ENCODE results near the gene AOAH. TPM values are rescaled to one million over a fixed set of nuclear protein-coding genes. Genes with fewer than 3 reads are reported as not detected.
"Not testable (repeated sequence)": the region's sequence is repeated elsewhere in the genome, so short reads cannot be mapped to it uniquely, and the experiment has no call there.

AOAH gene
- polyA plus RNA-seq, 10 donors: 2.3 to 5.0 (median 3.5) TPM

DNA sequence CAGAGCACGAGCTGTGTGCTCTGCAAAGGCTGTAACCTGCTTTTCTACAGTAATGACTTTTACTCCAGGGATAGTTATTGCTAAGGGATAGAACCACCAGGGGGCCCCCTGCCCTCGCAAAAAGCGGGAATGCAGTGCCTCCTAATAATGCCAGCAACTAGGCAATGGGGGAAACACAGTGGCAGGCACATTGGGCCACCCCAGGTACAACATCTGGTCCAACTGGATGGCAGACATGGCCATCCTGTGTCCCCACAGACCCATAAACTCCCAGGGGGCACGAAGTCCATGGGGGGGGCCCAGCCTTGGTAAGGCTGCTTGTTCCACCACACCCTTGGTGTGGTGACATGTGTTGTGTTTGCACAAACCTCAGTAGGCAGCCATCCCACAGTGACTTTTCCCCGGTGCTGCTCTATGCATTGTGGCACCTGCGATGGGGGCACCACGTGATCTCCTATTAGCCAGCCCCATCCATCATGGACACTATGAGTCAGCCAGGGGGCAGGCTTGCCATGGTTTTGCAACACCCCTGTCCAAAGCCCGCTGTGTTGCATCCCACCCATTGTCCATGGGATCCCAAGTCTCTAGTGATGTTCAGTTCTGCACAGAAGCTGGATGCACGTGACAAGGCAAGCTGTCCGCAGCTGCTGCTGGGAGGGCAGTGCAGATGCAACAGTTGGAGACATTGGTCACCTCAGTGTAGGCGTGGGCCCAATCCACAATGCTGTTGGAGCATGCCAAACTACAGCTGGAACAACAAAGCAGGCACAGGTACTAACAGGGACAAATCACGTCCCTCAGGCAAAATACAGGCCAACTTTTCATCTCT is 250.6 kb downstream of the AOAH start:
- DNase-seq: peak in 1 of 3 donors; percentile 47

DNA sequence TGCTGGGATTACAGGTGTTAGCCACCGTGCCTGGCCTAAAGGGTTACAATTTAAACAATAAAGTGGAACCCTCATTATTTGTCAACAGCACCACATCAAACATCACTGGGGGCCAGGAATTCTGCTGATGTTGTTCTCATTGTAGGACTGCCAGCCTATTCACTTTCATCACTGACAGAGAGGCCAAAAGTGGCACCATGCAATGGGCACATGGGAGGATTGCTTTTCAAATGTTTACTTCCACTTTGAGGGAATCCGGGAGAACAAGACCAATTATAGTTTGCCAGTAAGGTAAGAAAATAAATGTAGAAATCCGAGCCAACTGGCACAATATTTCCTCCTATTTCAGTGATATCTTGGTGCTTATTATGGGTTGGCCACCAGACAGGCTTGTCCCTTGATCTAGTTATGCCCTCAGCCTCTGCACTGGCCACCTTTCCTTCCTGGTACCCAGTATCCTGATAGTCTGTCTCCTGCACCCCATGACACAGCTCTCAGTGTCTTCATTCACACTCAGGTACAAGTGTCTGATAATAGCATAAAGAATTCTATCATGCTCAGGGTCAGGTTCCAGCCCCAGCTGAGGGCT is 252.1 kb downstream of the AOAH start:
- no peak for DNase-seq

DNA sequence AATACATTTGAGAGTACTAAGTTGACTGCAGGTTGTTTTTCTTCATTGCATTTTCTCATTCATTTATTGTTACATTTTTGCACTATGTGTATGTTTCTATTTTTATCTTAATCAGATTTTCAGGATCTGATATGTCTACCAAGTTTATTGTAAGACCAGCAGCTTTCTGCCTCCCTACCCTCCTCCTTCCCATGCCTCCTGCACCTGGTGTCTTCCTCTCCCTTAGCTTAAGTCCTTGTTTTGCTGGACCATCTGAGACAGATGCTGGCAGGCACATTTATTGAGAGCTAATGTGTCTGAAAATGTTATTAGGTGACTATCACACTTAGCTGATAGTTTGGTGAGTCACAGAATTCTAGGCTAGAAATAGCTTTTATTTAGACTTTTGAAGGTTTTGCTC is 255.1 kb downstream of the AOAH start:
- DNase-seq: no peak

DNA sequence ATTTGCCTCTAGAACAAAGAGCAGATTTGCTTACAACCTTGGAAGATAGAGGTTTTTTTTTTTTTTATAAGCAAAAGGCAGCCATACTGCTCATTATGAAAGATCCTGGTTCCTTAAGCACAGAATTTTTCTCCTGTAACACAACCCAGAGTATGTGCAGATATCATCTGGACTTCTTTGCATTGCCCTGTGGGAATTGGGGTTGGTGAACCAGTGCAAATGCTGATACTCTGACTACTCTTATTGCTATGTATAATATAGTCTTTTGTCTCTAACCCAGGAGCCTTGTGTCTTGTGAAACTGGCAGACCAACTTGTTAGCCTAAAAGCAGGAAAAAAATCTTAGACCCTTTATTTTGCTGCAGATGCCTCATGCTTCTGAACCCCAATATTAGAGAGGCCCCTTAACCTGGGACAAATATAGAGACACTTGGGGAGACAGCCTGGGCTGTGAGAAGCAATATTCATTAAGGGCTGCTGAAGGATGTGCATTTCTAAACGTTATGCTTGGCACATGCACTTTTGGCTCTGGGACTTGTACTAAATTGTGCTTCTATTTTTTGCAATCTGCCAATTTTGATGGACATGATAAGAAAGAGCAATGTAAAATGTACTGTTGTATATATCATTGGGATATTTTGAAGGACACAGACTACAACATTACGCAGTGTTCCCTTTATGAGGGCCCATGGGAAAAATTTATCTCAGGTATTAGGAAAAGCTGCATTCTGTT is 255.8 kb downstream of the AOAH start:
- peak in 1 of 3 donors; percentile 17 for DNase-seq

DNA sequence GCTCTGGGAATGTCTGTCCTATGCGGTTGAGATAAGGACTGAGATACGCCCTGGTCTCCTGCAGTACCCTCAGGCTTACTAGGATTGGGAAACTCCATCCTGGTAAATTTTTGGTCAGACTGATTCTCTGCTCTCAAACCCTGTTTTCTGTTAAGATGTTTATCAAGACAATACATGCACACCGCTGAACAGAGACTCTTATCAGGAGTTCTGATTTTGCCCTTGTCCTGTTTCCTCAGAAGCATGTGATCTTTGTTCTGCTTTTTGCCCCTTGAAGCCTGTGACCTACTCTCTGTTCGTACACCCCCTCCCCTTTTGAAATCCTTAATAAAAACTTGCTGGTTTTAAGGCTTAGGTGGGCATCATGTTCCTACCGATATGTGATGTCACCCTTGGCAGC is 258.3 kb downstream of the AOAH start:
- DNase-seq: not testable (repeated sequence)

DNA sequence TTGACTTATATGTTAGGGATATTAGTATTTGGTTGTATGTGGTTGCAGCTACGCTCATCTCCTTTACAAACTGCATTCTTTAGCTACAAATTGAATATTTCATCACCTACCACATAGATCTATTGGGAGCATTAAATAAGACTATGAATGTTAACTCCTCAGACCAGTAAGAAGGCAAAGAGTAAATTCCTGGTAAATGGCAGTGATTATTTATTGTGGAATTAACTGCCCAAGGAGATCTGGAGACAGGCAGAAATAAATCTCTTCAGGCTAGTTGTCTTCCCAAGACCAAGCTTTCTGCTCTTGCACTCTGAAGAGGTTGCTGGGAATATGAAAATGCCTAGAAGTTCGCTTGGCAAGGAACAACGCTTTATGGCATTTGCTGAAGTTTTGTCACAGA is 260.0 kb downstream of the AOAH start:
- no peak for DNase-seq

Data from muscle of back (tissue), 11 donors.